Uterus (tissue), 2 donors: ENCODE data around the gene FAM221B.

Source experiments
- CTCF ChIP-seq, 4 experiments: fragments of 200-600 bp in 2 of 4; fragments of 450-650 bp in 2 of 4; sonication (generic) in 2 of 4; IDR thresholded peaks; one replicate each; pipeline ENCODE4 v1.5.1; 2016 to 2019; ENCODE audit warnings: antibody characterized with exemption in 4 of 4, mild to moderate bottlenecking in 2 of 4, moderate library complexity in 1 of 4
- POLR2A ChIP-seq, 2 donors: fragments of 450-650 bp; IDR thresholded peaks; one replicate each; pipeline ENCODE4 v1.6.1; 2016; ENCODE audit warnings: antibody characterized with exemption in 2 of 2, mild to moderate bottlenecking in 1 of 2, moderate library complexity in 1 of 2

GRCh38 chr9:35771534-35771933, 57.0 kb downstream of the FAM221B start:
- TF ChIP-seq CTCF (IDR thresholded peaks at IDR 0.05) (no peak), POLR2A (IDR thresholded peaks at IDR 0.05) (no peak)
